Duodenal mucosa (tissue), 2 donors: ENCODE data around the gene FAM184A.

Source experiments
- H3K27ac ChIP-seq: one replicate; pipeline ENCODE4 v1.7.0; 2013; ENCODE audit warnings: low read depth, low read length
- H3K27me3 ChIP-seq, 2 donors: one replicate each; pipeline ENCODE4 v1.7.0; 2013; ENCODE audit warnings: low read length in 2 of 2, control low read depth in 1 of 2; ENCODE audit not compliant: insufficient read depth in 2 of 2, control insufficient read depth in 1 of 2
- H3K36me3 ChIP-seq, 2 donors: one replicate each; pipeline ENCODE4 v1.7.0; 2013; ENCODE audit warnings: low read length in 2 of 2, control low read depth in 1 of 2; ENCODE audit not compliant: insufficient read depth in 2 of 2, control insufficient read depth in 1 of 2
- H3K4me1 ChIP-seq, 2 donors: one replicate each; pipeline ENCODE4 v1.7.0; 2013; ENCODE audit warnings: low read length in 2 of 2, control low read depth in 1 of 2; ENCODE audit not compliant: insufficient read depth in 2 of 2, control insufficient read depth in 1 of 2
- H3K4me3 ChIP-seq, 2 donors: one replicate each; pipeline ENCODE4 v1.7.0; 2013; ENCODE audit warnings: low read length in 2 of 2, low read depth in 1 of 2
- H3K9ac ChIP-seq, 2 donors: one replicate each; pipeline ENCODE4 v1.7.0; 2013; ENCODE audit warnings: low read length in 2 of 2, low read depth in 1 of 2
- H3K9me3 ChIP-seq, 2 donors: one replicate each; pipeline ENCODE4 v1.7.0; 2013; ENCODE audit warnings: low read length in 2 of 2, control low read depth in 1 of 2; ENCODE audit not compliant: control insufficient read depth in 1 of 2

The FAM184A gene

GRCh38 chr6:118971682-118972081, 106.8 kb downstream of the FAM184A start:
- Histone ChIP-seq H3K27ac (no peak overlapping the region), H3K36me3 (no peaks in the 10 kb centered on the region), H3K9me3 (no peaks in the 10 kb centered on the region), H3K9ac (no peak overlapping the region), H3K4me3 (no peak overlapping the region), H3K27me3 (no peaks in the 10 kb centered on the region), H3K4me1 (peaks cover 0 to 3% of the 10 kb centered on the region in 2 donors)

- Histone ChIP-seq H3K27me3 (no peaks in the 10 kb centered on the region), H3K36me3 (no peaks in the 10 kb centered on the region), H3K9ac (no peak overlapping the region), H3K4me1 (peaks cover under 1 to 12% of the 10 kb centered on the region in 2 donors), H3K9me3 (no peaks in the 10 kb centered on the region), H3K4me3 (no peak overlapping the region), H3K27ac (no peak overlapping the region)
Observed at GRCh38 chr6:118970866-118971265, 107.6 kb downstream of the FAM184A start.

- no peak overlapping the region for H3K9ac ChIP-seq
Observed at GRCh38 chr6:118968416-118968815, 110.0 kb downstream of the FAM184A start.

GRCh38 chr6:118967239-118967638, 111.2 kb downstream of the FAM184A start:
- Histone ChIP-seq H3K9me3 (no peaks in the 10 kb centered on the region), H3K27me3 (no peaks in the 10 kb centered on the region), H3K36me3 (no peaks in the 10 kb centered on the region), H3K9ac (no peak overlapping the region), H3K27ac (no peak overlapping the region), H3K4me1 (peaks cover 6 to 20% of the 10 kb centered on the region in 2 donors), H3K4me3 (no peak overlapping the region)

More at GRCh38 chr6:118968416-118968815, 110.0 kb downstream of the FAM184A start:
- Histone ChIP-seq H3K4me1 (peaks cover 6 to 20% of the 10 kb centered on the region in 2 donors), H3K36me3 (no peaks in the 10 kb centered on the region), H3K27me3 (no peaks in the 10 kb centered on the region), H3K4me3 (no peak overlapping the region), H3K9me3 (no peaks in the 10 kb centered on the region), H3K27ac (no peak overlapping the region)

GRCh38 chr6:118965843-118966370, 112.6 kb downstream of the FAM184A start:
- no peak overlapping the region for H3K27ac ChIP-seq
- H3K27me3 ChIP-seq = no peaks in the 10 kb centered on the region
- H3K4me1 ChIP-seq = peaks cover 6 to 20% of the 10 kb centered on the region in 2 donors
- H3K36me3 ChIP-seq = no peaks in the 10 kb centered on the region
- H3K4me3 ChIP-seq = no peak overlapping the region
- H3K9ac ChIP-seq = no peak overlapping the region
- no peaks in the 10 kb centered on the region for H3K9me3 ChIP-seq

GRCh38 chr6:118965371-118965770, 113.1 kb downstream of the FAM184A start:
- no peaks in the 10 kb centered on the region for H3K36me3 ChIP-seq
- no peaks in the 10 kb centered on the region for H3K9me3 ChIP-seq
- H3K27me3 ChIP-seq = no peaks in the 10 kb centered on the region
- H3K9ac ChIP-seq = no peak overlapping the region
- H3K4me1 ChIP-seq = peaks cover 6 to 20% of the 10 kb centered on the region in 2 donors
- H3K4me3 ChIP-seq = no peak overlapping the region
- H3K27ac ChIP-seq = no peak overlapping the region

GRCh38 chr6:118963003-118963402, 115.5 kb downstream of the FAM184A start:
- peaks cover 6 to 20% of the 10 kb centered on the region in 2 donors for H3K4me1 ChIP-seq
- H3K27me3 ChIP-seq = no peaks in the 10 kb centered on the region
- H3K36me3 ChIP-seq = no peaks in the 10 kb centered on the region
- no peaks in the 10 kb centered on the region for H3K9me3 ChIP-seq
- H3K4me3 ChIP-seq = no peak overlapping the region
- no peak overlapping the region for H3K9ac ChIP-seq
- H3K27ac ChIP-seq = no peak overlapping the region

GRCh38 chr6:118959903-118960302, 118.6 kb downstream of the FAM184A start:
- no peaks in the 10 kb centered on the region for H3K36me3 ChIP-seq
- no peak overlapping the region for H3K9ac ChIP-seq
- H3K27me3 ChIP-seq = no peaks in the 10 kb centered on the region
- no peaks in the 10 kb centered on the region for H3K9me3 ChIP-seq
- no peak overlapping the region for H3K4me3 ChIP-seq
- no peaks in the 10 kb centered on the region for H3K4me1 ChIP-seq
- no peak overlapping the region for H3K27ac ChIP-seq

GRCh38 chr6:118953391-118953790, 125.1 kb downstream of the FAM184A start:
- Histone ChIP-seq H3K36me3 (no peaks in the 10 kb centered on the region), H3K4me1 (no peaks in the 10 kb centered on the region), H3K27ac (no peak overlapping the region), H3K4me3 (no peak overlapping the region), H3K9ac (no peak overlapping the region), H3K27me3 (no peaks in the 10 kb centered on the region), H3K9me3 (no peaks in the 10 kb centered on the region)

- no peak overlapping the region for H3K27ac ChIP-seq
- H3K9ac ChIP-seq = no peak overlapping the region
- no peaks in the 10 kb centered on the region for H3K36me3 ChIP-seq
- no peak overlapping the region for H3K4me3 ChIP-seq
- no peaks in the 10 kb centered on the region for H3K9me3 ChIP-seq
- no peaks in the 10 kb centered on the region for H3K4me1 ChIP-seq
- H3K27me3 ChIP-seq = no peaks in the 10 kb centered on the region
Observed at GRCh38 chr6:118952683-118953082, 125.8 kb downstream of the FAM184A start.

GRCh38 chr6:118945217-118945616, 133.2 kb downstream of the FAM184A start:
- Histone ChIP-seq H3K4me1 (no peaks in the 10 kb centered on the region), H3K36me3 (peaks cover 0 to 2% of the 10 kb centered on the region in 2 donors)

More at GRCh38 chr6:118945217-118945616, 133.2 kb downstream of the FAM184A start:
- no peak overlapping the region for H3K4me3 ChIP-seq
- no peak overlapping the region for H3K9ac ChIP-seq
- H3K27ac ChIP-seq = no peak overlapping the region
- H3K9me3 ChIP-seq = peaks cover 7 to 14% of the 10 kb centered on the region in 2 donors
- no peaks in the 10 kb centered on the region for H3K27me3 ChIP-seq
